Pulmonary artery endothelial cell (primary cell): ENCODE results near the gene KLHL9. TPM values are rescaled to one million over a fixed set of nuclear protein-coding genes. Genes with fewer than 3 reads are reported as not detected.
A peak's percentile ranks its signal among the peaks of the same experiment; 100 is the strongest.
"Not testable (repeated sequence)": the region's sequence is repeated elsewhere in the genome, so short reads cannot be mapped to it uniquely, and the experiment has no call there.

ENCODE experiments used
- DNase-seq: peaks from one replicate; pipeline ENCODE4 v3.0.0-alpha.2; 2011; ENCODE audit warnings: low read depth, low spot score
- total RNA-seq: library from RNA; depleted of rRNA; stranded (reverse); fragments of >200 nt; gene quantifications from 2 replicates; pipeline ENCODE4 v1.2.3, GENCODE V29; 2014

KLHL9 gene
- total RNA-seq, result 33.4 and 35.1 TPM in 2 replicates

GRCh38 chr9:21334701-21335632 is at the start of gene KLHL9:
Gene KLHL9 (minus strand): TSS chr9:21335404. CDS start chr9:21334859, 545 bp downstream.
- peak; percentile 61 for DNase-seq

DNA sequence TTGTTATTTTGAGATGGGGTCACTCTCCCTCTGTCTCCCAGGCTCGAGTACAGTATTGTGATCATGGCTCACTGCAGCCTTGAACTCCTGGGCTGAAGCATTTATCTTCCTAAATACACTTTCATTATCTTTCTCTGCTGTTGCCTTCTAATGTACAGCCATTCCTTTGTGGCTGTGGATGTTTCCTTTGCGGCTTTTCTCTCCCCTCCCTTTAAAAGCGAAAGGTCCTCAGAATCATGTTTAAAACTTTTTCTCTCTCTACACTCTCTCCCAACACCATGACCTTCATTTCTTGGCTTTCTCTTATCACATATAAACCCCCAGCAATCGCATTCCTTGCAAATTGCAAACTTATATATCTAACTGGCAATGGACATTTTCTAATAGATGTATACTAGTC is 48.4 kb upstream of the KLHL9 start:
- no peak for DNase-seq

DNA sequence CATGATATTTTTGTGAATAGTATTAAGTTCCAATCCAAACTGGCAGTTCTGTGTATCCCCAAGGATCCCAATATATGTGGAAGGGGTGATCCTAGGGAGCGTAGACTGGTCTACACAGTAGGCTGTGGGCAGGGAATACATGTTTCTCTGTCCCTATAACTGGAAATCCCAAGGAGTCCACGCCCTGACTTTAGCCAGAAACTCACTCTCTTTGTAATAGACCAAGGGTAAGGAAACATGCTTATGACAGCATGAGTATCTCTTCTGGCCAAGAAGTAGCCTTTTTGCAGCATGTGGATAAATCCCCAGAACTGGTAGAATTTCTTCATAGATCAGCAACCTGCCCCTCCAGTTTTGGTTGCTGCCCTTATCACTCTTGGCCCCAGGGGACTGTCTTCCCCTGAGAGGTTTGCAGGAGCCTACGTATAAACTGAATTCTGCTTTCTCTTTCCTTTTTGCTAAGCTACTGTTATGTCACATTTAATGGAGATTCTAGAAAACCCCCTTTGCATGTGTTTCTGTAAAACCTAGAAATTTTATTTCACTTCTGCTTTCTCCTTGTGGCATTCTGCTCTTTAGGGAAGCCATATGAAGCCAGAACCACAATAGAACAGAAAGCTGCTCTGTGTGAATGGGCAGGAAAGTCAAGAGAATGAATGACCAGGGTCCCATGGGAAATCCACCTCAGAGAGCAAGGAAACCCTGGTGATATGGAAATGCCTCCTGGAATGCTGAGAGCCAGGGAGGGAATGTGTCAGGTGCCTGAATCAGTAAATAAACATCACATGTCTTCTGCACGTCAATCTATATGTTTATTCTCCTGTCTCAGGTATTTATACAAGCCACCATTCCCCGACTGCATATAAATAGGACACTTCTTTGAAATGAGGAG is 46.5 kb upstream of the KLHL9 start:
- no peak for DNase-seq

GRCh38 chr9:21371467-21371866 is 36.3 kb upstream of the KLHL9 start:
- DNase-seq, result not testable (repeated sequence)

GRCh38 chr9:21367957-21368356 is 32.8 kb upstream of the KLHL9 start, which contains the start of gene IFNA13:
Gene IFNA13 (minus strand): TSS chr9:21368057. CDS start chr9:21368010, 47 bp downstream.
- DNase-seq, result no peak

DNA sequence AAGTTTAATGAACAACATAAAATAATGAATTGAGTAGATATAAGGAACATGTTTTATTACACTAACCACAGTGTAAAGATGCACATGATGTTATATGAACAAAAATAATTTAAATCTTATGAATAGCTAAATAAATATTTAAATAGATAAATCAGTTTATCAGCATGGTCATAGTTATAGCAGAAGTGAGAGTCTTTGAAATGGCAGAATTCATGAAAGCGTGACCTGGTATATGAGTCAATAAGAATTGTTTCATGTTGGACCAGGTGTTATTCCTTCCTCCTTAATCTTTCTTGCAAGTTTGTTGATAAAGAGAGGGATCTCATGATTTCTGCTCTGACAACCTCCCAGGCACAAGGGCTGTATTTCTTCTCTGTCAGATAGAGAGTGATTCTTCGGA is 32.0 kb upstream of the KLHL9 start:
- DNase-seq, result not testable (repeated sequence)

- DNase-seq, result no peak
Observed at GRCh38 chr9:21362287-21362686, 27.1 kb upstream of the KLHL9 start.

DNA sequence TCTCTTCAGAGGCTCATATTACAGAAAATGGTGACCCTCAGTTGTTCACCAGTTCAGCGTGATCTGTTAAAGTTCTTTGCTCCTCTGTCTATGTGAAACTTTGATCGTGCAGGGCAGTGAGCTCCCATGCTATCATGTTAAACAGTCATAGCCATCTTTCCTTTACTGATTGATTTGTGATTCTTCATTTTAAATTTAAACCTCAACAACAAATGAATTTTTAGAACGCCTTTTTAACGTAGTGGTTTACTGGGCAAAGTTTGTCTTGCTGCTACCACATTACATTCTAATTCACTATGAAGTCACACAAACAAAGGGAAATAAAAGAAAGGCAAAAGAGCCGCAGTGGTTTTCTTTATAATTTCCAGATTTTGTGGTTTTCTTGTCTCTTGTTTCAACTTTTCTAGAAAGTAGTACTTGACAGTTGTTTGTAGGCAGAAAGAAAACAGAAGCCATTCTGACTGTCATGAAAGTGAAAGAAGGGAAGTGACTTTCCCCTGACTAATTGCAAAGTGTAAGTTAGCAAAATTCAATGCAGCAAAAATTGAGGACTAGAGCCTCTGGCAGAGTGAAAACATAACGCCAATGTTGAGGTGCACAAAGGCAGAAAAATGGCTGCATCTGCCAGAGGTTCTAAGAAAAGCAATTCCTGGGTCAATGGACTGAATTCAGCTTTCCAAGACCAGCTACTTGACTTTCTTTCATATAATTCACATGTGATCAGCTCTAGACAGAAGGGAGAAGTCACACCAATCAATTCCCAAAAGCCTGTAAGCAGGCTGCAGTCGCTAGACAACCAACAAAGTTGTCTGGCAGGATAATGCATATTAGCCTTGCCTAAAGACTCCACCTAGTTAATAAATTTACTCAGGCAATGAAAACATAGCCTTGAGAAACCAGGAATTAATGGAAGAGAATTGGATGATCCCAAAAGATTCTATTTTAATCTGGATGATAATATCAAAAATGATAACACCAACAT is 22.6 kb upstream of the KLHL9 start:
- DNase-seq, result no peak

DNA sequence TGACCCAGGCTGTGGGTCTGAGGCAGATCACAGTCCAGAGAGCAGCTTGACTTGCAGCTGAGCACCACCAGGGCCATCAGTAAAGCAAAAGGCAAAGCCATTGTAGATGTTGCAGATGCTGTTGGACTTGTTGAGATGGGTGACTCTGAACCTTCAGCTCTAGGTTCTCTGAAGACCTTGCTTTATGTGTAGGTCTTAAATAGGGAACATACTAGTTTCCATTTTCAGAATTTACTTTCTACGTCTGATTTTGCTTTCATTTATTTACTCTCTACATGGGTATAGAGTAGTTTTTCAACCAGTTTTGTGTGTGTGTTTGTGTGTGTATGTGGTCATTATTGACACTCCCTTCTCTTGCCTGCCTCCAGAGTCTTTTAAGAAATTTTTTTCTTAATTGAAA is 15.6 kb upstream of the KLHL9 start, which contains the start of gene IFNA6:
IFNA6 (minus strand) TSS at position 101 of the 400 bp plus-strand sequence; CDS start at position 101, 0 bp downstream.
- DNase-seq, result no peak

GRCh38 chr9:21348430-21348970 is 13.3 kb upstream of the KLHL9 start:
- DNase-seq, result no peak

DNA sequence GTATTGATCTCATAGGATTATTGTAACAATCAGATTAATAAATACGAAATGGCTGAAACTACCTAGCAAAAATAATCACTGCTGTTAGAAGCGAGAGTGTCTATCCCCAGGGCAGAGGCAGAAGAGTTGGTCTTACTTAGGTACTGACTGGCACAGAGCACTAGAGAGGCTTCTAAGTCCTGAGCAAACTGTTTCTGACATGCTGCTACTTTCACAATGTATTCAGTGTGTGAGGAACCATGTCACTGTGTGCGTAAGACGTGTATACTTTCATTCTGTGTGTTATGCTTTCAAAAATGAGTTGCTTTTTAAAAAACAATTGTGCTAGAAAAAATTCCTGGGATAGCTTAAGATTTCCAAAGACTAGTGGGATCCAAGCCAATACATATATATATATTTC is 5.5 kb upstream of the KLHL9 start:
- DNase-seq, result no peak

DNA sequence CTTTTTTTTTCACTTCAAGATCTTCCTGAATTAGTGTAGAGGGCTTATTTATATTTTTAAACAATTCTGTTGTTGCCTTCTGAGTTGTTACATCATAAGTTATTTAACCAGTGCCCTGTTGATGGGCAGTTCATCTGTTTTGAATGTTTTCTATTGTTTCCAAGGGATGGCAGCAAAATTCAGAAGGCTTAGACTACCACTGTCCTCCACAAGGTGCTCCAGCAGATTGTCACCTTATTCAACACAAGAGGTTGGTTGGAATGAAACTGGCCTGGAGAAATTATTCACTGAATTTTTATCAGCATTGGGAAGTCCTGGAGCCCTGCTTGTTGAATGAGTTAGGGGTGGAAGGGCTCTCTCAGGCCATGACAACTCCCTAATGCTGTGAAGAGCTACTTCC is 1.3 kb upstream of the KLHL9 start:
- DNase-seq, result no peak

GRCh38 chr9:21333226-21333625 is 2.0 kb downstream of the KLHL9 start:
- DNase-seq, result no peak

- DNase-seq, result no peak
Observed at GRCh38 chr9:21331676-21332402, 3.4 kb downstream of the KLHL9 start.

- DNase-seq, result no peak
Observed at GRCh38 chr9:21326526-21327139, 8.6 kb downstream of the KLHL9 start.

DNA sequence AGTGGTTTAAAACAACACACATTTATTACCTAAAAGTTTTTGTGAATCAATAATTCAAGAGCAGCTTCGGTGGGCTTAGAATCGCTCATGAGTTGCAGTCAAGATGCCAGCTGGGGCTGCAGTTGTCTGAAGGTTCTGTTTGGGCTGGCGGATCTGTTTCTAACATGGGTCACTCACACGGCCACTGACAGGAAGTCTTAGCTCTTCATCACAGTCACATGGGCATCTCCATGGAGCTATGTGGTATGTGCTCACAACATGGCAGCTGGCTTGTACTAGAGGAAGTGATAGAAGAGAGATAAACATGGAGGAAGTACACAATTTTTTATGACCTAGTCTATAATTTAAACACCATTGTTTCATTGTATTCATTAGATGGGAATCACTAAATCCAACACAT is 11.2 kb downstream of the KLHL9 start:
- no peak for DNase-seq

DNA sequence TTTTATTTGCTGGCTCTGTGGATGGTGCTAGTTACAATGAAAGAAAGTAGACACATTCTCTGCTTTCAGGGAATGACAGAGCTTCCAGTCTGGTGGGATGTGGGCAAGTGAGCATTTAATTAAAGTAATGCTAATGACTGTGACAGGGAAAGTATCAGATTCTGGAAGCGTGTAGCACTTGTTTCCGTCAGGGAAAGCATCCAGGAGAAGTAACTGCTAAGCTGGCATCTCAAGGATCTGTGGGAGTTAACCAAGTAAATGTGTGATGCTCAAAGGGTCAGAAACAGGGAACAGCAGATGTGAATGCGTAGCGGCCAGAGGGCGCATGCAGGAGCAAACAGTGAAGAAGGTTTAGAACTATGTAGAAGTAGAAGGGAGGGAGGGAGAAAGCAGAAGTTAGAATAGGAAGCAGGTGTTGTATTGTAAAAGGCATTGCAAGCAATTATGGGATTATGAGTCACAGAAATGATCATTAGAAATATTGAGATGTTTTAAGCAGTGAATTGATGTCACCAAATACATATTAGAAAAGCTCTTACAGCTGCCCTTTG is 12.2 kb downstream of the KLHL9 start:
- DNase-seq, result no peak

DNA sequence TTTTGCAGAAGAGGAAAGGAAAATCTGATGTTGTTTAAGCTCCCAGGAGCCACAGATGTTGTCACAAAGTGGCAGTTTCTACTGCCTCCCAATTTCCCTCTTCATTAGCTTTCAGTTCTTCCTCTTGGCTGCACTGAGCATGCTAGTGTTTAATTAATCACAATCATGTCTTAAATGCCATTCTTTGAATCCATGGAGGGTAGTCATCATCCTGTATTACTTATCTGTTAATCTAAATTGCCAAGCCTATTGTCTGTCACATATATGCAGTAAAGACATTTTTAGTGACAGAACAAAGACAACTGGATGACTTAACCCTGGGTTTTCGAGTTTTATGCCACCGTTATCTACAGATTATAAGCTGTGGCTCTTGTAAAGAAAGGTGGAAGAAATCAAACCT is 14.7 kb downstream of the KLHL9 start:
- no peak for DNase-seq
